ENCODE results near the gene SOX8.
"Not testable (repeated sequence)": the region's sequence is repeated elsewhere in the genome, so short reads cannot be mapped to it uniquely, and the experiment has no call there.

Gene SOX8

DNA sequence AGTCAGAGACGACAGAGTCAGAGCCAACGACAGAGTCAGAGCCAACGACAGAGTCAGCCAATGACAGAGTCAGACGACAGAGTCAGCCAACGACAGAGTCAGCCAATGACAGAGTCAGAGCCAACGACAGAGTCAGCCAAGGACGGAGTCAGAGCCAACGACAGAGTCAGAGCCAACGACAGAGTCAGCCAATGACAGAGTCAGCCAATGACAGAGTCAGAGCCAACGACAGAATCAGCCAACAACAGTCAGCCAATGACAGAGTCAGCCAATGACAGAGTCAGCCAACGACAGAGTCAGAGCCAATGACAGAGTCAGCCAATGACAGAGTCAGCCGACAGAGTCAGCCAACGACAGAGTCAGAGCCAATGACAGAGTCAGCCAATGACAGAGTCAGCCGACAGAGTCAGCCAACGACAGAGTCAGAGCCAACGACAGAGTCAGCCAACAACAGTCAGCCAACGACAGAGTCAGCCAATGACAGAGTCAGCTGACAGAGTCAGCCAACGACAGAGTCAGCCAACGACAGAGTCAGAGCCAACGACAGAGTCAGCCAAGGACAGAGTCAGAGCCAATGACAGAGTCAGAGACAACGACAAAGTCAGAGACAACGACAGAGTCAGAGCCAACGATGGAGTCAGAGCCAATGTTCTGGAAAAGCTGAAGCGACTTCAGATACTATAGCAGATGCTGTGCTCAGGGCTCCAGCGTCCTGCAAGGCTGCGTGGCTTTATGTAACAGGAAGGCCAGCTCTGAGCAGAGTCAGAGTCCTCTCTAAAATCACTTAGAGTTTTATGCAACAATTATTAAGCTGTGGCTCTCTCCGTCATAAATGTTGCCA, 30.6 kb upstream of the SOX8 start:
- not testable (repeated sequence) for H4K20me1 ChIP-seq (ENCODE audit: low read depth, low read length); H3K9me2 ChIP-seq (replicated peaks; ENCODE audit: insufficient read depth, low read length); H3K79me2 ChIP-seq (ENCODE audit: insufficient read depth, low read length); H3K27me3 ChIP-seq (ENCODE audit: low read length); H3K36me3 ChIP-seq (ENCODE audit: low read length); H2AFZ ChIP-seq (ENCODE audit: low read depth, low read length, severe bottlenecking); H3K27ac ChIP-seq (ENCODE audit: low read depth, low read length); H3F3A ChIP-seq (ENCODE audit: insufficient read depth); H3K4me2 ChIP-seq (ENCODE audit: low read depth, low read length, poor library complexity, severe bottlenecking); H3K9ac ChIP-seq (ENCODE audit: low read length); H3K9me3 ChIP-seq (ENCODE audit: insufficient read depth, low read length); H3K4me3 ChIP-seq (ENCODE audit: insufficient read depth, low read length, poor library complexity, severe bottlenecking)

DNA sequence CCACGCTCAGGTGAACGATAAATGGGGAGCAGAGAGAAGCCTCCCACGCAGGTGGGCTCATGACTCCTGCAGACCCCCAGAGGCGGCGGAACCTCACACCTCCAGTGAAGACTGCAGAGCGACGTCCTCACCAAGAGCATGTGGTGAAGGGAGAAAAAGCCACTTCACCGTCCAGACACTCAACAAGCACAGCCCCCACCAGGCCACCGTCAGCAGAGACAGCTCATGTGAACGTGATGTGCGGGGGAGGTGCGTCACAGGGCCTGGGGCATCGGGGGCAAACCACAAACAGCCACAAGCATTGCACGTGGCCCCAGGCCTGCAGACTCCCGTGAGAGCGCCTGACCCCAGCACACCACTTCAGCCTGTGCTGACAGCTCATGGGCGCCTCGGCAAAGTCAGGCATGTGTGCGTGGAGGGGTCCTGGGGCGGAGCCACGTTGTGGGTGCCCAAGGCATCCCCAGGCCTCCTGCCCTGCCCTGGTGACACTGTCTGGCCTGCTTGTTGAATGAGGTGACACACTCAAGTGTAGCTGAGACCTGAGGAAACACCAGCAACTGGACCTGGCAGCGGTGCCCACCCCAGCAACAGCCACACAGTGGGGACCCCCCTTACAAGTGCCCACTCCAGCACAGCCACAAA, 29.8 kb upstream of the SOX8 start:
- Histone ChIP-seq H3K4me3 (ENCODE audit: insufficient read depth, low read length, poor library complexity, severe bottlenecking) (no peak overlapping the region), H3K27me3 (ENCODE audit: low read length) (no peaks in the 10 kb centered on the region), H3K79me2 (ENCODE audit: insufficient read depth, low read length) (no peaks in the 10 kb centered on the region), H3K9me3 (ENCODE audit: insufficient read depth, low read length) (no peaks in the 10 kb centered on the region), H4K20me1 (ENCODE audit: low read depth, low read length) (no peaks in the 10 kb centered on the region), H3K36me3 (ENCODE audit: low read length) (no peaks in the 10 kb centered on the region), H2AFZ (ENCODE audit: low read depth, low read length, severe bottlenecking) (no peak overlapping the region), H3K27ac (ENCODE audit: low read depth, low read length) (no peak overlapping the region), H3K9ac (ENCODE audit: low read length) (no peak overlapping the region), H3K4me2 (ENCODE audit: low read depth, low read length, poor library complexity, severe bottlenecking) (no peak overlapping the region), H3K9me2 (replicated peaks; ENCODE audit: insufficient read depth, low read length) (no peaks in the 10 kb centered on the region), H3F3A (ENCODE audit: insufficient read depth) (no peaks in the 10 kb centered on the region)
- TF ChIP-seq, protein P1, sequence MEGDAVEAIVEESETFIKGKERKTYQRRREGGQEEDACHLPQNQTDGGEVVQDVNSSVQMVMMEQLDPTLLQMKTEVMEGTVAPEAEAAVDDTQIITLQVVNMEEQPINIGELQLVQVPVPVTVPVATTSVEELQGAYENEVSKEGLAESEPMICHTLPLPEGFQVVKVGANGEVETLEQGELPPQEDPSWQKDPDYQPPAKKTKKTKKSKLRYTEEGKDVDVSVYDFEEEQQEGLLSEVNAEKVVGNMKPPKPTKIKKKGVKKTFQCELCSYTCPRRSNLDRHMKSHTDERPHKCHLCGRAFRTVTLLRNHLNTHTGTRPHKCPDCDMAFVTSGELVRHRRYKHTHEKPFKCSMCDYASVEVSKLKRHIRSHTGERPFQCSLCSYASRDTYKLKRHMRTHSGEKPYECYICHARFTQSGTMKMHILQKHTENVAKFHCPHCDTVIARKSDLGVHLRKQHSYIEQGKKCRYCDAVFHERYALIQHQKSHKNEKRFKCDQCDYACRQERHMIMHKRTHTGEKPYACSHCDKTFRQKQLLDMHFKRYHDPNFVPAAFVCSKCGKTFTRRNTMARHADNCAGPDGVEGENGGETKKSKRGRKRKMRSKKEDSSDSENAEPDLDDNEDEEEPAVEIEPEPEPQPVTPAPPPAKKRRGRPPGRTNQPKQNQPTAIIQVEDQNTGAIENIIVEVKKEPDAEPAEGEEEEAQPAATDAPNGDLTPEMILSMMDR (IDR thresholded peaks at IDR 0.05; ENCODE audit: insufficient read depth, low read length, poor library complexity, severe bottlenecking) = no peak
- no peak for TF ChIP-seq EZH2phosphoT487 (conservative IDR thresholded peaks at IDR 0.05; ENCODE audit: low read length)

DNA sequence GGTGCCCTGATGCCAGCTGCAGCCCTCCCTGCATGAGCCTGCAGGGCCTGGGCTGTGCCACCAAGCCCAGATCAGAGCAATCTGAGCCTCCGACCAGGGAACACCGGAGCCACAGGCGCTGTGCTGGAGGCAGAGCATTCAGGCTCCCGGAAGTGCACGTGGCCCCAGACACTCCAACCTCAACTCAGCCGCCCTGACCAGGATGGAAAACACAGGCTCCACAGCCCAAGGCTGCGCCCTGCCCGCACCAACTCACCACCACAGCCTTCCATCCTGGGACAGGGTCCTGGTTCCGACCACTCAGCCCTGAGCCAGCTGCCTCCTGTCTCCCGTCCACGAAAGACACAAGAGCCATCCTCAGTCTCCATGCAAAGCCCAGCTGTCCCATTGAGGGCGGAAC, 29.2 kb upstream of the SOX8 start:
- no peak overlapping the region for H3K4me3 ChIP-seq (ENCODE audit: insufficient read depth, low read length, poor library complexity, severe bottlenecking)
- H3K9me3 ChIP-seq (ENCODE audit: insufficient read depth, low read length) = no peaks in the 10 kb centered on the region
- H2AFZ ChIP-seq (ENCODE audit: low read depth, low read length, severe bottlenecking) = no peak overlapping the region
- no peaks in the 10 kb centered on the region for H3F3A ChIP-seq (ENCODE audit: insufficient read depth)
- no peaks in the 10 kb centered on the region for H3K27me3 ChIP-seq (ENCODE audit: low read length)
- no peak overlapping the region for H3K9ac ChIP-seq (ENCODE audit: low read length)
- TF ChIP-seq, protein P1 (IDR thresholded peaks at IDR 0.05; ENCODE audit: insufficient read depth, low read length, poor library complexity, severe bottlenecking) = no peak
- TF ChIP-seq EZH2phosphoT487 (conservative IDR thresholded peaks at IDR 0.05; ENCODE audit: low read length) = no peak
- no peaks in the 10 kb centered on the region for H3K79me2 ChIP-seq (ENCODE audit: insufficient read depth, low read length)
- no peak overlapping the region for H3K4me2 ChIP-seq (ENCODE audit: low read depth, low read length, poor library complexity, severe bottlenecking)
- H3K36me3 ChIP-seq (ENCODE audit: low read length) = no peaks in the 10 kb centered on the region
- H3K27ac ChIP-seq (ENCODE audit: low read depth, low read length) = no peak overlapping the region
- no peaks in the 10 kb centered on the region for H3K9me2 ChIP-seq (replicated peaks; ENCODE audit: insufficient read depth, low read length)
- no peaks in the 10 kb centered on the region for H4K20me1 ChIP-seq (ENCODE audit: low read depth, low read length)

DNA sequence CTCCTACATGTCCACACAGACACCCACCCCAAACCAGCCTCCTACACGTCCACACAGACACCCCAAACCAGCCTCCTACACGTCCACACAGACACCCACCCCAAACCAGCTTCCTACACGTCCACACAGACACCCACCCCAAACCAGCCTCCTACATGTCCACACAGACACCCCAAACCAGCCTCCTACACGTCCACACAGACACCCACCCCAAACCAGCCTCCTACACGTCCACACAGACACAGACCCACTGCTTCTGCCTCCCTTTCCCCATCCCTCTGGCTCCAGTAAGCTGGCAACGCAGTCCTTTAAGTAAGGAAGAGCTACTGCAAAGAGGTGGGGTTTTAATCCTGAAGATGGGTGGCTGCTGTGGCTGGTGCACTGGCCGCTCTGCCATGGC, 27.8 kb upstream of the SOX8 start:
- not testable (repeated sequence) for H3K9me3 ChIP-seq (ENCODE audit: insufficient read depth, low read length); H3K27ac ChIP-seq (ENCODE audit: low read depth, low read length); H3K9ac ChIP-seq (ENCODE audit: low read length); H3K4me3 ChIP-seq (ENCODE audit: insufficient read depth, low read length, poor library complexity, severe bottlenecking); H3K27me3 ChIP-seq (ENCODE audit: low read length); H3F3A ChIP-seq (ENCODE audit: insufficient read depth); H3K4me2 ChIP-seq (ENCODE audit: low read depth, low read length, poor library complexity, severe bottlenecking); H3K9me2 ChIP-seq (replicated peaks; ENCODE audit: insufficient read depth, low read length); H3K79me2 ChIP-seq (ENCODE audit: insufficient read depth, low read length); H4K20me1 ChIP-seq (ENCODE audit: low read depth, low read length); H2AFZ ChIP-seq (ENCODE audit: low read depth, low read length, severe bottlenecking); H3K36me3 ChIP-seq (ENCODE audit: low read length)

DNA sequence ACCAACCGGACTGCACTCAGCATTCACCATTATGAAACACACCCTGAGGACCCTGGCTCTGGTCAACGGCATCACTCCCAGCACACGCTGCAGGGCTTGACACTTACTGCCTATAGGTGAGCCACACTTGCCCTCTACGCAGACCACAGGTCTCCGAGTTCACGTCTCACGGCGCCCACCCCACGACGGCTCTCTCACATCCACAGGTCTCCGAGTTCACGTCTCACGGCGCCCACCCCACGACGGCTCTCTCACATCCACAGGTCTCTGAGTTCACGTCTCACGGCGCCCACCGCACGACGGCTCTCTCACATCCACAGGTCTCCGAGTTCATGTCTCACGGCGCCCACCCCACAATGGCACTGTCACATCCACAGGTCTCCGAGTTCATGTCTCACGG, 25.8 kb upstream of the SOX8 start:
- not testable (repeated sequence) for H3K79me2 ChIP-seq (ENCODE audit: insufficient read depth, low read length); H3K9ac ChIP-seq (ENCODE audit: low read length); H3K4me2 ChIP-seq (ENCODE audit: low read depth, low read length, poor library complexity, severe bottlenecking); H3K9me2 ChIP-seq (replicated peaks; ENCODE audit: insufficient read depth, low read length); H4K20me1 ChIP-seq (ENCODE audit: low read depth, low read length); H3K27me3 ChIP-seq (ENCODE audit: low read length); H3F3A ChIP-seq (ENCODE audit: insufficient read depth); H3K27ac ChIP-seq (ENCODE audit: low read depth, low read length); H3K36me3 ChIP-seq (ENCODE audit: low read length); H3K4me3 ChIP-seq (ENCODE audit: insufficient read depth, low read length, poor library complexity, severe bottlenecking); H2AFZ ChIP-seq (ENCODE audit: low read depth, low read length, severe bottlenecking); H3K9me3 ChIP-seq (ENCODE audit: insufficient read depth, low read length)

All from SU-DHL-6 (cell line).